Endodermal cell (in vitro differentiated cells): Measurements from ENCODE around the gene MYO7A. TPM values are rescaled to one million over a fixed set of nuclear protein-coding genes. Genes with fewer than 3 reads are reported as not detected.

ENCODE experiments used
- DNase-seq: peaks from one replicate; pipeline ENCODE4 v3.0.0-alpha.2; 2017
- H3K27ac ChIP-seq: 2 replicates; pipeline ENCODE4 v1.5.1; 2013; ENCODE audit warnings: mild to moderate bottlenecking, low read depth, low read length, moderate library complexity
- H3K27me3 ChIP-seq: 2 replicates; pipeline ENCODE4 v1.6.1; 2013; ENCODE audit warnings: mild to moderate bottlenecking, low read length, moderate library complexity; ENCODE audit not compliant: insufficient read depth, control insufficient read depth, poor library complexity, severe bottlenecking
- H3K36me3 ChIP-seq: 2 replicates; pipeline ENCODE4 v1.7.0; 2013; ENCODE audit warnings: mild to moderate bottlenecking, low read length, moderate library complexity; ENCODE audit not compliant: control insufficient read depth, insufficient read depth
- H3K4me1 ChIP-seq: one replicate; pipeline ENCODE4 v1.7.0; 2013; ENCODE audit warnings: low read length; ENCODE audit not compliant: control insufficient read depth, insufficient read depth
- H3K4me3 ChIP-seq: 2 replicates; pipeline ENCODE4 v1.5.1; 2013; ENCODE audit warnings: mild to moderate bottlenecking, low read length, moderate library complexity
- H3K9ac ChIP-seq: 2 replicates; pipeline ENCODE4 v1.6.1; 2013; ENCODE audit warnings: mild to moderate bottlenecking, low read length, moderate library complexity; ENCODE audit not compliant: poor library complexity, severe bottlenecking; ENCODE audit errors: extremely low read depth
- H3K9me3 ChIP-seq: 2 replicates; pipeline ENCODE4 v1.6.1; 2013; ENCODE audit warnings: mild to moderate bottlenecking, low read length, moderate library complexity; ENCODE audit not compliant: control insufficient read depth
- H3K27ac Mint-ChIP-seq: 2 replicates; pipeline ENCODE4 v1.8.0; 2020; ENCODE audit warnings: mixed read lengths
- H3K27me3 Mint-ChIP-seq: 2 replicates; pipeline ENCODE4 v1.8.0; 2021; ENCODE audit warnings: mild to moderate bottlenecking, mixed read lengths; ENCODE audit not compliant: insufficient read depth
- H3K36me3 Mint-ChIP-seq: 2 replicates; pipeline ENCODE4 v1.8.0; 2020; ENCODE audit warnings: low read depth, mixed read lengths
- H3K4me1 Mint-ChIP-seq: 2 replicates; pipeline ENCODE4 v1.8.0; 2020; ENCODE audit warnings: mixed read lengths
- H3K4me3 Mint-ChIP-seq: 2 replicates; pipeline ENCODE4 v1.8.0; 2020; ENCODE audit warnings: mild to moderate bottlenecking, moderate library complexity, mixed read lengths
- H3K9me3 Mint-ChIP-seq: 2 replicates; pipeline ENCODE4 v1.8.0; 2020; ENCODE audit warnings: mild to moderate bottlenecking, mixed read lengths
- CTCF ChIP-seq: fragments of 200-600 bp; sonication (generic); conservative IDR thresholded peaks from 2 replicates; pipeline ENCODE4 v1.5.0; 2021; ENCODE audit warnings: antibody characterized with exemption, mild to moderate bottlenecking
- WGBS, 2 experiments: methylation state at CpG; one replicate each; pipeline versions ENCODE4 v1.1.5 to v1.1.7; 2013; ENCODE audit warnings: missing lambda C conversion rate in 2 of 2, mixed read lengths in 1 of 2; ENCODE audit not compliant: insufficient coverage in 1 of 2, insufficient read length in 1 of 2; 5-methylcytosine and 5-hydroxymethylcytosine counted together
- total RNA-seq, 2 donors: library from RNA; stranded (reverse); fragmentation: NEBNext Ultra II Directional in 1 of 2; extraction: Animal tissue kit (Norgen Biotek cat#: 25700) in 1 of 2; gene quantifications; 2 replicates in 1 of 2; 3 replicates in 1 of 2; pipeline ENCODE4 v1.2.1, GENCODE V29; 2021

The MYO7A gene
- total RNA-seq, 2 donors from 2014 or later, result 2.4 to 2.7 TPM

GRCh38 chr11:77179681-77180080 is 51.6 kb downstream of the MYO7A start:
- Histone ChIP-seq H3K4me3 (no peak overlapping the region), H3K27me3 (no peaks in the 10 kb centered on the region), H3K36me3 (no peaks in the 10 kb centered on the region), H3K4me1 (no peaks in the 10 kb centered on the region), H3K9me3 (no peaks in the 10 kb centered on the region), H3K27ac (no peak overlapping the region), H3K9ac (no peak overlapping the region)
- DNase-seq, result no peak
- Mint-ChIP-seq H3K4me3 (no peak overlapping the region), H3K4me1 (peaks cover 15% of the 10 kb centered on the region), H3K36me3 (no peaks in the 10 kb centered on the region), H3K9me3 (no peaks in the 10 kb centered on the region), H3K27ac (no peak overlapping the region), H3K27me3 (no peaks in the 10 kb centered on the region)
- no peak for TF ChIP-seq CTCF
- WGBS, 2 experiments, result 94 to 100% methylated on average over 7 to 19 of the region's 19 CpGs

GRCh38 chr11:77180346-77180745 is 52.3 kb downstream of the MYO7A start:
- Histone ChIP-seq H3K9me3 (no peaks in the 10 kb centered on the region), H3K27ac (no peak overlapping the region), H3K27me3 (no peaks in the 10 kb centered on the region), H3K9ac (no peak overlapping the region), H3K4me1 (no peaks in the 10 kb centered on the region), H3K4me3 (no peak overlapping the region), H3K36me3 (no peaks in the 10 kb centered on the region)
- Mint-ChIP-seq H3K27me3 (no peaks in the 10 kb centered on the region), H3K4me3 (no peak overlapping the region), H3K27ac (no peak overlapping the region), H3K9me3 (no peaks in the 10 kb centered on the region), H3K36me3 (no peaks in the 10 kb centered on the region), H3K4me1 (peaks cover 13% of the 10 kb centered on the region)
- WGBS, 2 experiments, result 93 to 96% methylated on average over 6 to 11 of the region's 11 CpGs
- DNase-seq, result no peak
- TF ChIP-seq CTCF, result no peak

- no peaks in the 10 kb centered on the region for H3K36me3 ChIP-seq
- no peak overlapping the region for H3K27ac ChIP-seq
- DNase-seq, result no peak
- Mint-ChIP-seq H3K4me1 (peaks cover 4% of the 10 kb centered on the region), H3K9me3 (no peaks in the 10 kb centered on the region), H3K36me3 (no peaks in the 10 kb centered on the region), H3K27ac (no peak overlapping the region), H3K27me3 (no peaks in the 10 kb centered on the region), H3K4me3 (no peak overlapping the region)
- H3K27me3 ChIP-seq, result no peaks in the 10 kb centered on the region
- WGBS, 2 experiments, result 92 to 97% methylated on average over 8 to 11 of the region's 11 CpGs
- no peak overlapping the region for H3K4me3 ChIP-seq
- TF ChIP-seq CTCF, result no peak
- no peak overlapping the region for H3K9ac ChIP-seq
- no peaks in the 10 kb centered on the region for H3K4me1 ChIP-seq
- H3K9me3 ChIP-seq, result no peaks in the 10 kb centered on the region
Measured at GRCh38 chr11:77181226-77181625, 53.2 kb downstream of the MYO7A start.
